Endothelial cell of umbilical vein (primary cell): Measurements from ENCODE around the gene SYT7. TPM values are rescaled to one million over a fixed set of nuclear protein-coding genes. Genes with fewer than 3 reads are reported as not detected.

Source experiments
- BruUV-seq: library from RNA; stranded (reverse); fragments of 400-500 nt; replicated peaks from 2 replicates; lab custom pipeline; 2021; lab: Mats Ljungman, UMichigan
- CTCF ChIA-PET: fragments of 300-600, 350-600 bp; sonication (Branson Sonifier 250); formaldehyde crosslinking; loops from one replicate; lab custom pipeline; 2021; ENCODE audit warnings: antibody characterized with exemption, inconsistent platforms; lab: Charles Lee
- POLR2A ChIA-PET: fragments of 300-600, 350-600 bp; sonication (Branson Sonifier 250); formaldehyde crosslinking; loops from one replicate; lab custom pipeline; 2021; ENCODE audit warnings: antibody characterized with exemption, inconsistent platforms; lab: Charles Lee
- DNase-seq: peaks from one replicate; pipeline ENCODE4 v3.0.0-alpha.2; 2011; ENCODE audit warnings: low read depth, low spot score
- FAIRE-seq: peaks from 2 replicates; lab custom pipeline; 2011; peaks lifted over from hg19 to GRCh38; lab: Jason Lieb, UNC
- H2AFZ ChIP-seq: 2 replicates; pipeline ENCODE4 v1.6.0; 2012; ENCODE audit warnings: low read depth, low read length, control low read depth, inconsistent platforms
- H3K27ac ChIP-seq: 2 replicates; pipeline ENCODE4 v1.5.1; 2011; ENCODE audit warnings: low read depth, mild to moderate bottlenecking, control low read depth, low read length, moderate library complexity; ENCODE audit not compliant: insufficient read depth
- H3K27me3 ChIP-seq, 2 experiments: 2 replicates each; pipeline versions ENCODE4 v1.6.0 to v1.6.1; 2011; ENCODE audit warnings: low read length in 2 of 2, mixed read lengths in 1 of 2; ENCODE audit not compliant: control insufficient read depth in 2 of 2, insufficient read depth in 2 of 2
- H3K36me3 ChIP-seq, 2 experiments: 2 replicates in 1 of 2; 3 replicates in 1 of 2; pipeline ENCODE4 v1.5.1; 2011; ENCODE audit warnings: low read length in 2 of 2, mild to moderate bottlenecking in 1 of 2, moderate library complexity in 1 of 2; ENCODE audit not compliant: control insufficient read depth in 2 of 2, insufficient read depth in 2 of 2; ENCODE audit errors: extremely low read depth in 1 of 2
- H3K4me1 ChIP-seq: 3 replicates; pipeline ENCODE4 v1.5.1; 2011; ENCODE audit warnings: mild to moderate bottlenecking, low read length; ENCODE audit not compliant: control insufficient read depth, insufficient read depth; ENCODE audit errors: extremely low read depth
- H3K4me2 ChIP-seq: 2 replicates; pipeline ENCODE4 v1.6.1; 2011; ENCODE audit warnings: low read length, control low read depth, mixed read lengths; ENCODE audit not compliant: insufficient read depth
- H3K4me3 ChIP-seq, 3 experiments: fragments of 200-600 bp in 1 of 3; sonication (generic), shearing (Covaris generic) in 1 of 3; replicated peaks in 1 of 3; 2 replicates each; pipeline ENCODE4 v1.5.1; 2011 to 2016; ENCODE audit warnings: control low read depth in 3 of 3, low read length in 3 of 3, mild to moderate bottlenecking in 2 of 3, inconsistent platforms in 1 of 3, low read depth in 1 of 3, moderate library complexity in 1 of 3; ENCODE audit not compliant: insufficient read depth in 1 of 3
- H3K79me2 ChIP-seq: 2 replicates; pipeline ENCODE4 v1.6.0; 2012; ENCODE audit warnings: low read length, inconsistent platforms; ENCODE audit not compliant: control insufficient read depth, insufficient read depth
- H3K9ac ChIP-seq: replicated peaks from 2 replicates; pipeline ENCODE3; 2011; ENCODE audit warnings: low read length, control low read depth; ENCODE audit not compliant: insufficient read depth; ENCODE audit errors: extremely low read depth
- H3K9me1 ChIP-seq: replicated peaks from 3 replicates; pipeline ENCODE4 v1.6.0; 2011; ENCODE audit warnings: mild to moderate bottlenecking, low read length; ENCODE audit not compliant: control insufficient read depth, insufficient read depth; ENCODE audit errors: extremely low read depth
- H3K9me3 ChIP-seq: replicated peaks from 2 replicates; pipeline ENCODE4 v1.5.1; 2012; ENCODE audit warnings: low read length, inconsistent platforms; ENCODE audit not compliant: control insufficient read depth, insufficient read depth
- H4K20me1 ChIP-seq: replicated peaks from 2 replicates; pipeline ENCODE3; 2011; ENCODE audit warnings: mild to moderate bottlenecking, low read length; ENCODE audit not compliant: control insufficient read depth, insufficient read depth; ENCODE audit errors: extremely low read depth
- EZH2 ChIP-seq: IDR thresholded peaks from 2 replicates; pipeline ENCODE4 v1.6.1; 2012; ENCODE audit warnings: borderline replicate concordance, low read depth, mild to moderate bottlenecking, moderate library complexity, low read length, inconsistent platforms; ENCODE audit not compliant: severe bottlenecking
- FOS ChIP-seq: IDR thresholded peaks from 2 replicates; pipeline ENCODE4 v1.6.1; 2011; ENCODE audit warnings: mild to moderate bottlenecking, low read length, moderate library complexity, borderline replicate concordance; ENCODE audit not compliant: insufficient read depth
- GATA2 ChIP-seq: IDR thresholded peaks from 2 replicates; pipeline ENCODE4 v1.7.0; 2011; ENCODE audit warnings: low read depth, mild to moderate bottlenecking, moderate library complexity, mixed read lengths, low read length; ENCODE audit not compliant: insufficient read length, insufficient read depth
- JUN ChIP-seq: IDR thresholded peaks from 2 replicates; pipeline ENCODE4 v1.6.1; 2011; ENCODE audit warnings: borderline replicate concordance, low read depth; ENCODE audit not compliant: insufficient read length, insufficient read depth
- MYC ChIP-seq: IDR thresholded peaks from one replicate; pipeline ENCODE4 v1.6.1; 2011; ENCODE audit warnings: mild to moderate bottlenecking, low read depth, low read length
- POLR2A ChIP-seq: IDR thresholded peaks from 2 replicates; pipeline ENCODE4 v1.6.1; 2012; ENCODE audit warnings: low read depth, mild to moderate bottlenecking, control low read depth, low read length
- POLR2AphosphoS5 ChIP-seq: IDR thresholded peaks from 2 replicates; pipeline ENCODE4 v1.6.1; 2012; ENCODE audit warnings: low read depth, mild to moderate bottlenecking, control low read depth, low read length, moderate library complexity; ENCODE audit not compliant: insufficient read depth
- dilution Hi-C: fragments of 300-500 bp; cut with MboI; formaldehyde crosslinking; loops from one replicate; pipeline ENCODE4 v1.15.0; 2019; ENCODE audit warnings: low sequenced_read_pairs; ENCODE audit not compliant: extremely low pct_ligation_motif_present
- intact Hi-C: fragments of 100-400 bp; cut with micrococcal nuclease; formaldehyde crosslinking; loops from one replicate; pipeline ENCODE4 v1.10.0; 2022
- polyA plus RNA-seq, 4 experiments: library from polyadenylated mRNA; depleted of rRNA in 3 of 4; stranded (reverse) in 3 of 4; unstranded in 1 of 4; fragments of >200 nt; gene quantifications; 2 replicates each; pipeline versions ENCODE4 v1.2.1 to v1.2.3, GENCODE V29; 2011 to 2012; ENCODE audit warnings: missing spikeins in 1 of 4
- total RNA-seq: library from RNA; stranded (reverse); gene quantifications from 2 replicates; pipeline ENCODE4 v1.2.3, GENCODE V29; 2021
- TF ChIP-seq, protein P1 (sequence below): IDR thresholded peaks from 2 replicates; pipeline ENCODE4 v1.6.1; 2011; ENCODE audit not compliant: insufficient read depth, insufficient read length
- TF ChIP-seq, protein P2 (sequence below), 2 donors: IDR thresholded peaks; 1 replicate in 1 of 2; 2 replicates in 1 of 2; pipeline ENCODE4 v1.5.1; 2011; ENCODE audit warnings: low read length in 2 of 2, mild to moderate bottlenecking in 2 of 2, moderate library complexity in 2 of 2, control low read depth in 1 of 2, inconsistent platforms in 1 of 2, low read depth in 1 of 2; ENCODE audit not compliant: insufficient read depth in 1 of 2; ENCODE audit errors: extremely low read depth in 1 of 2

The SYT7 gene
- total and polyA plus RNA-seq, 2 donors (not counting 3 experiments of a cell fraction or from before 2014, with no cell fraction given): 0.08 to 0.55 TPM

DNA sequence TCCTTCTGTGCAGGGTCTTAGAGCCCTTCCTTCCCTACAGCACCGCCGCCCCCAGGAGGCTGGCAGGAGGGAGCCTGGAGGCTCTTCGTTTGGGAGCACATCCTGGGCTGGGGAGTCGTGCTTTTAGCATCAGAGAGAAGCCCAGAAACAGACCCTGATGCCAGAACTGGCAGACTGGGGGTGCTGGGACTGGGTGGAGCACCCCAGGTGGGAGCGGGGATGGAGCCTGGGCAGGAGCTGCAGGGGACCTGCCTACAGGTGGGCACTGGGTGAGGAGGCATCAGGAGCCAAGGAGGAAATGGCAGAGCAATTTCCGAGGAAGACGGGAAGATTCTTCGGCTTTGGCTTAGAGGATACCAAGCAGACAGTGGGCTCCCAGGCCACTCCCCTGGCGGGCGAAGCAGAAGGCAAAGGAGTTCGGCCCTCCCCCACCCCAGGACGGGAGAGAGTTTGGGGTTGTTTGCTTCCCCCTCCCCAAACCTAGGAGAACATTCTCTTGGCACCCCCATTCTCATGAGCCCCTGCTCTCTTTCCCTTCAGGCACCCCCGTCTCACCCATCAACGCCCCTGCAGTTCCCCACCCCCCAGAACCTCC is 1.1 kb downstream of the SYT7 start:
- intact Hi-C loops: loop anchor here (5.0 kb wide), 1 partner anchor 103 kb away; the partner anchor contains the start of gene DAGLA
- Histone ChIP-seq H3K4me3 (no peak overlapping the region), H3K4me2 (no peak overlapping the region), H3K36me3 (no peaks in the 10 kb centered on the region), H3K9me3 (no peaks in the 10 kb centered on the region), H3K27ac (no peak overlapping the region), H2AFZ (no peak overlapping the region), H3K9me1 (no peaks in the 10 kb centered on the region), H3K79me2 (no peaks in the 10 kb centered on the region), H3K9ac (no peak overlapping the region), H3K27me3 (peaks cover 20 to 29% of the 10 kb centered on the region in 2 experiments), H4K20me1 (no peaks in the 10 kb centered on the region), H3K4me1 (no peaks in the 10 kb centered on the region)
- CTCF ChIA-PET: no interaction called here
- dilution Hi-C loops: no loop called here
- TF ChIP-seq, protein P1, sequence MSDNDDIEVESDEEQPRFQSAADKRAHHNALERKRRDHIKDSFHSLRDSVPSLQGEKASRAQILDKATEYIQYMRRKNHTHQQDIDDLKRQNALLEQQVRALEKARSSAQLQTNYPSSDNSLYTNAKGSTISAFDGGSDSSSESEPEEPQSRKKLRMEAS: no peak
- TF ChIP-seq EZH2: peak; percentile 74
- BruUV-seq: no TSS peak
- POLR2A ChIA-PET: no interaction called here
- DNase-seq (no peak), FAIRE-seq (no peak)

- FAIRE-seq: no peak
- Histone ChIP-seq H3K9ac (no peak overlapping the region), H2AFZ (no peak overlapping the region), H3K36me3 (no peaks in the 10 kb centered on the region), H3K27me3 (peaks cover 20 to 29% of the 10 kb centered on the region in 2 experiments), H3K4me3 (no peak overlapping the region), H3K79me2 (no peaks in the 10 kb centered on the region), H4K20me1 (no peaks in the 10 kb centered on the region), H3K27ac (no peak overlapping the region), H3K4me2 (no peak overlapping the region), H3K9me3 (no peaks in the 10 kb centered on the region), H3K4me1 (no peaks in the 10 kb centered on the region), H3K9me1 (no peaks in the 10 kb centered on the region)
- intact Hi-C loops (no loop called here), dilution Hi-C loops (no loop called here)
- DNase-seq: no peak
- TF ChIP-seq, protein P1: no peak
- TF ChIP-seq POLR2AphosphoS5 (no peak), MYC (no peak), FOS (no peak), GATA2 (no peak), POLR2A (no peak), JUN (no peak), EZH2 (no peak)
- TF ChIP-seq, protein P2, sequence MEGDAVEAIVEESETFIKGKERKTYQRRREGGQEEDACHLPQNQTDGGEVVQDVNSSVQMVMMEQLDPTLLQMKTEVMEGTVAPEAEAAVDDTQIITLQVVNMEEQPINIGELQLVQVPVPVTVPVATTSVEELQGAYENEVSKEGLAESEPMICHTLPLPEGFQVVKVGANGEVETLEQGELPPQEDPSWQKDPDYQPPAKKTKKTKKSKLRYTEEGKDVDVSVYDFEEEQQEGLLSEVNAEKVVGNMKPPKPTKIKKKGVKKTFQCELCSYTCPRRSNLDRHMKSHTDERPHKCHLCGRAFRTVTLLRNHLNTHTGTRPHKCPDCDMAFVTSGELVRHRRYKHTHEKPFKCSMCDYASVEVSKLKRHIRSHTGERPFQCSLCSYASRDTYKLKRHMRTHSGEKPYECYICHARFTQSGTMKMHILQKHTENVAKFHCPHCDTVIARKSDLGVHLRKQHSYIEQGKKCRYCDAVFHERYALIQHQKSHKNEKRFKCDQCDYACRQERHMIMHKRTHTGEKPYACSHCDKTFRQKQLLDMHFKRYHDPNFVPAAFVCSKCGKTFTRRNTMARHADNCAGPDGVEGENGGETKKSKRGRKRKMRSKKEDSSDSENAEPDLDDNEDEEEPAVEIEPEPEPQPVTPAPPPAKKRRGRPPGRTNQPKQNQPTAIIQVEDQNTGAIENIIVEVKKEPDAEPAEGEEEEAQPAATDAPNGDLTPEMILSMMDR (IDR thresholded peaks at IDR 0.05; ENCODE audit: extremely low read depth in 1 of 2, insufficient read depth in 1 of 2, low read depth in 1 of 2, low read length in 2 of 2): no peak
- ChIA-PET CTCF (interaction anchor here (1.1 kb wide), 1 partner anchor 20 kb away, joined by 3 read pairs; no protein-coding TSS in a partner anchor), POLR2A (no interaction called here)
- BruUV-seq: no TSS peak
Measured at GRCh38 chr11:61578819-61579675, 1.8 kb downstream of the SYT7 start.
